ENCODE data around the gene VWF.
"Not testable (repeated sequence)": the region's sequence is repeated elsewhere in the genome, so short reads cannot be mapped to it uniquely, and the experiment has no call there.

VWF gene

GRCh38 chr12:6033546-6033945 lies 90.9 kb downstream of the VWF start:
- no peak for DNase-seq (ENCODE audit: low read depth)

- DNase-seq (ENCODE audit: low read depth), result no peak
These were observed 91.7 kb downstream of the VWF start for GRCh38 chr12:6032726-6033125.

GRCh38 chr12:6031001-6031400 lies 93.5 kb downstream of the VWF start:
- DNase-seq (ENCODE audit: low read depth), result no peak

GRCh38 chr12:6030081-6030480 lies 94.4 kb downstream of the VWF start:
- no peak for DNase-seq (ENCODE audit: low read depth)

GRCh38 chr12:6029401-6029800 lies 95.1 kb downstream of the VWF start:
- DNase-seq (ENCODE audit: low read depth), result no peak

GRCh38 chr12:6026998-6027397 lies 97.5 kb downstream of the VWF start:
- DNase-seq (ENCODE audit: low read depth), result no peak

- not testable (repeated sequence) for DNase-seq (ENCODE audit: low read depth)
These were observed 98.7 kb downstream of the VWF start for GRCh38 chr12:6025703-6026298.

- not testable (repeated sequence) for DNase-seq (ENCODE audit: low read depth)
These were observed 100.4 kb downstream of the VWF start for GRCh38 chr12:6024066-6024465.

GRCh38 chr12:6020930-6021329 lies 103.5 kb downstream of the VWF start:
- no peak for DNase-seq (ENCODE audit: low read depth)

GRCh38 chr12:6020511-6020910 lies 104.0 kb downstream of the VWF start:
- DNase-seq (ENCODE audit: low read depth), result not testable (repeated sequence)

GRCh38 chr12:6019256-6019655 lies 105.2 kb downstream of the VWF start:
- DNase-seq (ENCODE audit: low read depth), result not testable (repeated sequence)

- DNase-seq (ENCODE audit: low read depth), result no peak
These were observed 106.2 kb downstream of the VWF start for GRCh38 chr12:6018265-6018664.

GRCh38 chr12:6016756-6017155 lies 107.7 kb downstream of the VWF start:
- DNase-seq (ENCODE audit: low read depth), result no peak

GRCh38 chr12:6016004-6016403 lies 108.5 kb downstream of the VWF start:
- not testable (repeated sequence) for DNase-seq (ENCODE audit: low read depth)

GRCh38 chr12:6015271-6015670 lies 109.2 kb downstream of the VWF start:
- not testable (repeated sequence) for DNase-seq (ENCODE audit: low read depth)

- not testable (repeated sequence) for DNase-seq (ENCODE audit: low read depth)
These were observed 113.7 kb downstream of the VWF start for GRCh38 chr12:6010631-6011350.

GRCh38 chr12:5997260-5997659 lies 127.2 kb downstream of the VWF start:
- DNase-seq (ENCODE audit: low read depth), result no peak

- no peak for DNase-seq (ENCODE audit: low read depth)
These were observed 128.0 kb downstream of the VWF start for GRCh38 chr12:5996459-5996858.

GRCh38 chr12:5989621-5990020 lies 134.8 kb downstream of the VWF start:
- DNase-seq (ENCODE audit: low read depth), result no peak

- DNase-seq (ENCODE audit: low read depth), result peak; percentile 63
These were observed 135.8 kb downstream of the VWF start for GRCh38 chr12:5988659-5989116.

- DNase-seq (ENCODE audit: low read depth), result no peak
These were observed 136.4 kb downstream of the VWF start for GRCh38 chr12:5988088-5988487.

GRCh38 chr12:5987573-5987972 lies 136.9 kb downstream of the VWF start:
- no peak for DNase-seq (ENCODE audit: low read depth)

GRCh38 chr12:5985471-5985870 lies 139.0 kb downstream of the VWF start:
- no peak for DNase-seq (ENCODE audit: low read depth)

- no peak for DNase-seq (ENCODE audit: low read depth)
These were observed 139.6 kb downstream of the VWF start for GRCh38 chr12:5984873-5985272.
